ENCODE data around the gene KDM7A.

DNA sequence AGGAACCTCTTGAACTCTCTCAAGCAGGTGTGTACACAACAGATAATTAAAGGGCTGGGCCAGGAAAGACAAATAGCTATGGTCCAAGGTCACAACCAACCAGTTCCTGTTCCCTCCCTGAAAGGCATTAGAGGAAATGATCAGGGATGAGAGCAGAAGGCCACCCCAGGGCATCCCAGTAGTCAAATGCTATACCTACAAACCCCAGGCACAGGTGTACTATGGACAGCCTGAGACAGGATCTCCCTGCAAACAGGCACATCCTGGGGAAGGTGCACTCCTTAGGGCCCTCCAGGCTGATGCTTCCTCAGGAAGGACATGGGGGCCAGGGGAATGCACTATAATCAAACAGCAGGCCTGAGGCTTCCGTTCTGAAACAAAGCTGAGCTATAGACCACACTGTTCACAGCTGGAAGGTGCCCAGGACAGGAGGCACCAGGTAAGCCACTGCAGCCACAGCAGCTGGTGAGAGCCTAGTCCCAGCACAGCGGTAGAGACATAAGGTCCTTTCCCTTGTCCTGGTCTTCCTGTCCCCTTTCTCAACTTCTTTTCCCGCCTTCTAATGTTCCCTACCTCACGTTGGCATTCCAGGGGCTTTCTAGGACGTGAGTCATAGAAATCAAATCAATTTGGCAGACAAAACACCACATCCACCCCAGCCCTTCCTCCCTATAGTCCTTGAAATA is 127.3 kb downstream of the KDM7A start:
- TF ChIP-seq EP300 (IDR thresholded peaks at IDR 0.05; ENCODE audit: low read depth) (peak; percentile 30), POLR2AphosphoS5 (IDR thresholded peaks at IDR 0.05) (peak in 2 of 3 donors; percentile 18 to 39), POLR2A (IDR thresholded peaks at IDR 0.05) (no peak)
- TF ChIP-seq, protein P1, sequence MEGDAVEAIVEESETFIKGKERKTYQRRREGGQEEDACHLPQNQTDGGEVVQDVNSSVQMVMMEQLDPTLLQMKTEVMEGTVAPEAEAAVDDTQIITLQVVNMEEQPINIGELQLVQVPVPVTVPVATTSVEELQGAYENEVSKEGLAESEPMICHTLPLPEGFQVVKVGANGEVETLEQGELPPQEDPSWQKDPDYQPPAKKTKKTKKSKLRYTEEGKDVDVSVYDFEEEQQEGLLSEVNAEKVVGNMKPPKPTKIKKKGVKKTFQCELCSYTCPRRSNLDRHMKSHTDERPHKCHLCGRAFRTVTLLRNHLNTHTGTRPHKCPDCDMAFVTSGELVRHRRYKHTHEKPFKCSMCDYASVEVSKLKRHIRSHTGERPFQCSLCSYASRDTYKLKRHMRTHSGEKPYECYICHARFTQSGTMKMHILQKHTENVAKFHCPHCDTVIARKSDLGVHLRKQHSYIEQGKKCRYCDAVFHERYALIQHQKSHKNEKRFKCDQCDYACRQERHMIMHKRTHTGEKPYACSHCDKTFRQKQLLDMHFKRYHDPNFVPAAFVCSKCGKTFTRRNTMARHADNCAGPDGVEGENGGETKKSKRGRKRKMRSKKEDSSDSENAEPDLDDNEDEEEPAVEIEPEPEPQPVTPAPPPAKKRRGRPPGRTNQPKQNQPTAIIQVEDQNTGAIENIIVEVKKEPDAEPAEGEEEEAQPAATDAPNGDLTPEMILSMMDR (IDR thresholded peaks at IDR 0.05) = no peak

Data from transverse colon (tissue), 4 donors.